Stomach (tissue), 9 donors: ENCODE results near the gene WNT5A. TPM values are rescaled to one million over a fixed set of nuclear protein-coding genes. Genes with fewer than 3 reads are reported as not detected.
"Not testable (repeated sequence)": the region's sequence is repeated elsewhere in the genome, so short reads cannot be mapped to it uniquely, and the experiment has no call there.

ENCODE experiments used
- DNase-seq, 2 donors: peaks; one replicate each; pipeline versions ENCODE4 v3.0.0 to v3.0.0-alpha.2; 2013 to 2019
- H3K27ac ChIP-seq, 5 donors: fragments of 200-600 bp in 4 of 5; sonication (generic) in 4 of 5; one replicate each; pipeline ENCODE4 v1.5.1; 2013 to 2019; ENCODE audit warnings: mild to moderate bottlenecking in 1 of 5, moderate library complexity in 1 of 5
- H3K27me3 ChIP-seq, 3 donors: fragments of 200-600 bp; sonication (generic); one replicate each; pipeline ENCODE4 v1.5.1; 2017 to 2019; ENCODE audit warnings: mixed run types in 1 of 3
- H3K36me3 ChIP-seq, 4 donors: fragments of 200-600 bp; sonication (generic); 1 replicate in 3 of 4; 2 replicates in 1 of 4; pipeline ENCODE4 v1.5.1; 2016 to 2019
- H3K4me1 ChIP-seq, 4 donors: fragments of 200-600 bp; sonication (generic); one replicate each; pipeline ENCODE4 v1.5.1; 2016 to 2019
- H3K4me3 ChIP-seq, 4 donors: fragments of 200-600 bp; sonication (generic) in 3 of 4; one replicate each; pipeline ENCODE4 v1.5.1; 2016 to 2019; ENCODE audit warnings: mild to moderate bottlenecking in 1 of 4
- H3K9me3 ChIP-seq, 4 donors: fragments of 200-600 bp; sonication (generic); one replicate each; pipeline ENCODE4 v1.5.1; 2016 to 2019
- CTCF ChIP-seq, 7 experiments: fragments of 450-650 bp in 4 of 7; fragments of 200-600 bp in 3 of 7; sonication (generic) in 3 of 7; IDR thresholded peaks; one replicate each; pipeline ENCODE4 v1.5.1; 2016 to 2019; ENCODE audit warnings: antibody characterized with exemption in 7 of 7, control low read depth in 2 of 7, mild to moderate bottlenecking in 1 of 7
- EP300 ChIP-seq: sonication (generic); formaldehyde crosslinking; IDR thresholded peaks from one replicate; pipeline ENCODE4 v1.6.1; 2017; ENCODE audit warnings: antibody characterized with exemption
- POLR2A ChIP-seq, 4 donors: fragments of 450-650 bp; IDR thresholded peaks; one replicate each; pipeline ENCODE4 v1.6.1; 2016; ENCODE audit warnings: antibody characterized with exemption in 4 of 4, control low read depth in 2 of 4, mild to moderate bottlenecking in 1 of 4, moderate library complexity in 1 of 4
- POLR2AphosphoS5 ChIP-seq, 3 donors: sonication (generic); formaldehyde crosslinking; IDR thresholded peaks; one replicate each; pipeline ENCODE4 v1.6.1; 2016; ENCODE audit warnings: antibody characterized with exemption in 3 of 3
- WGBS, 5 donors: extraction: QIAGEN DNeasy Blood & Tissue Kit in 3 of 5; methylation state at CpG; one replicate each; pipeline versions ENCODE4 v1.1.5 to v1.1.7; 2013 to 2018; 5-methylcytosine and 5-hydroxymethylcytosine counted together
- intact Hi-C: fragments of 100-400 bp; cut with DNase I; formaldehyde crosslinking; loops from one replicate; pipeline ENCODE4 v1.15.1; 2023; ENCODE audit warnings: low total_unique reads
- polyA plus RNA-seq, 3 donors: library from polyadenylated mRNA; stranded (reverse); fragments of 200-250 nt; gene quantifications; one replicate each; pipeline ENCODE4 v1.2.3, GENCODE V29; 2013
- total RNA-seq, 5 donors: library from RNA; depleted of rRNA; stranded (reverse); fragments of >200 nt; gene quantifications; one replicate each; pipeline versions ENCODE4 v1.1.0 to v1.2.3, GENCODE V29; 2014 to 2016
- donor health status: healthy with polysubstance abuse.
- donor health status: Bipolar disorder and iron deficiency.
- donor health status: healthy.

Gene WNT5A
- total and polyA plus RNA-seq, 8 donors, result 1.2 to 44.2 (median 4.9) TPM

GRCh38 chr3:55505776-55506175, 18.7 kb upstream of the WNT5A start:
- intact Hi-C loops, result no loop called here
- H3K36me3 ChIP-seq, result no peaks in the 10 kb centered on the region
- no peaks in the 10 kb centered on the region for H3K4me1 ChIP-seq
- H3K27ac ChIP-seq, result no peak overlapping the region
- 53 to 65% (median 56%) methylated on average over 4 of the region's 4 CpGs for WGBS, 5 donors
- H3K9me3 ChIP-seq, result no peaks in the 10 kb centered on the region
- peaks cover 0 to 5% (median 0%) of the 10 kb centered on the region in 3 donors for H3K27me3 ChIP-seq
- no peak overlapping the region for H3K4me3 ChIP-seq
- DNase-seq, result no peak
- TF ChIP-seq POLR2A (IDR thresholded peaks at IDR 0.05), result no peak

- H3K27me3 ChIP-seq, H3K36me3 ChIP-seq, H3K9me3 ChIP-seq, H3K27ac ChIP-seq, intact Hi-C loops, H3K4me1 ChIP-seq, H3K4me3 ChIP-seq: not testable (repeated sequence)
- WGBS, 5 donors, result 24 to 52% (median 50%) methylated on average over 6 of the region's 6 CpGs
- DNase-seq, result peak in 1 of 2 donors; percentile 53
- peak in 3 of 7 experiments; percentile 8 to 22 (median 19) for TF ChIP-seq CTCF (IDR thresholded peaks at IDR 0.05)
Measured at GRCh38 chr3:55505102-55505501, 18.0 kb upstream of the WNT5A start.

- Histone ChIP-seq H3K27ac (no peak overlapping the region), H3K27me3 (peaks cover 0 to under 1% (median 0%) of the 10 kb centered on the region in 3 donors), H3K4me3 (no peak overlapping the region), H3K36me3 (no peaks in the 10 kb centered on the region), H3K4me1 (no peaks in the 10 kb centered on the region), H3K9me3 (no peaks in the 10 kb centered on the region)
- WGBS, 5 donors, result 77 to 89% (median 79%) methylated on average over 3 of the region's 3 CpGs
- no peak for TF ChIP-seq EP300
- no peak for TF ChIP-seq CTCF (IDR thresholded peaks at IDR 0.05)
- TF ChIP-seq POLR2A (IDR thresholded peaks at IDR 0.05), result no peak
- no peak for TF ChIP-seq POLR2AphosphoS5 (IDR thresholded peaks at IDR 0.05)
- no peak for DNase-seq
- intact Hi-C loops, result no loop called here
Measured at GRCh38 chr3:55501905-55502304, 14.8 kb upstream of the WNT5A start.

GRCh38 chr3:55500555-55501330, 13.6 kb upstream of the WNT5A start:
- H3K27me3 ChIP-seq, result no peaks in the 10 kb centered on the region
- intact Hi-C loops, result no loop called here
- H3K36me3 ChIP-seq, result no peaks in the 10 kb centered on the region
- H3K27ac ChIP-seq, result no peak overlapping the region
- H3K4me1 ChIP-seq, result no peaks in the 10 kb centered on the region
- TF ChIP-seq POLR2A (IDR thresholded peaks at IDR 0.05) (no peak), CTCF (IDR thresholded peaks at IDR 0.05) (no peak), POLR2AphosphoS5 (IDR thresholded peaks at IDR 0.05) (no peak), EP300 (no peak)
- H3K9me3 ChIP-seq, result no peaks in the 10 kb centered on the region
- WGBS, 5 donors, result 46 to 66% (median 51%) methylated on average over 5 of the region's 5 CpGs
- no peak for DNase-seq
- H3K4me3 ChIP-seq, result no peak overlapping the region

- DNase-seq, result no peak
- no peaks in the 10 kb centered on the region for H3K36me3 ChIP-seq
- intact Hi-C loops, result no loop called here
- no peaks in the 10 kb centered on the region for H3K4me1 ChIP-seq
- H3K9me3 ChIP-seq, result no peaks in the 10 kb centered on the region
- H3K4me3 ChIP-seq, result no peak overlapping the region
- TF ChIP-seq CTCF (IDR thresholded peaks at IDR 0.05) (no peak), EP300 (no peak), POLR2A (IDR thresholded peaks at IDR 0.05) (no peak), POLR2AphosphoS5 (IDR thresholded peaks at IDR 0.05) (no peak)
- no peak overlapping the region for H3K27ac ChIP-seq
- H3K27me3 ChIP-seq, result no peaks in the 10 kb centered on the region
- WGBS, 5 donors, result 76 to 84% (median 81%) methylated on average over 4 of the region's 4 CpGs
Measured at GRCh38 chr3:55498520-55498919, 11.4 kb upstream of the WNT5A start.
